Hepatocyte (in vitro differentiated cells): ENCODE data around the gene PDE1C. TPM values are rescaled to one million over a fixed set of nuclear protein-coding genes. Genes with fewer than 3 reads are reported as not detected.

Experiments used
- DNase-seq: peaks from one replicate; pipeline ENCODE4 v3.0.0-alpha.2; 2016; ENCODE audit warnings: low spot score
- H2AFZ ChIP-seq: fragments of 200-600 bp; sonication (generic); 2 replicates; pipeline ENCODE4 v1.6.0; 2016; ENCODE audit warnings: antibody characterized with exemption, mild to moderate bottlenecking
- H3K27ac ChIP-seq: fragments of 200-600 bp; sonication (generic); 2 replicates; pipeline ENCODE4 v1.5.1; 2016; ENCODE audit warnings: mild to moderate bottlenecking
- H3K27me3 ChIP-seq: fragments of 200-600 bp; sonication (generic); 2 replicates; pipeline ENCODE4 v1.6.1; 2016
- H3K36me3 ChIP-seq: fragments of 200-600 bp; sonication (generic); replicated peaks from 2 replicates; pipeline ENCODE4 v1.5.1; 2016; ENCODE audit warnings: low read depth; ENCODE audit not compliant: insufficient read depth
- H3K4me1 ChIP-seq: fragments of 200-600 bp; sonication (generic); 2 replicates; pipeline ENCODE4 v1.5.1; 2016; ENCODE audit warnings: mild to moderate bottlenecking, moderate library complexity; ENCODE audit not compliant: insufficient read depth
- H3K4me2 ChIP-seq: fragments of 200-600 bp; sonication (generic); 2 replicates; pipeline ENCODE4 v1.6.0; 2016
- H3K4me3 ChIP-seq: fragments of 200-600 bp; sonication (generic); 2 replicates; pipeline ENCODE4 v1.5.1; 2016; ENCODE audit warnings: mild to moderate bottlenecking
- H3K79me2 ChIP-seq: fragments of 200-600 bp; sonication (generic); 2 replicates; pipeline ENCODE4 v1.6.0; 2017; ENCODE audit warnings: mild to moderate bottlenecking
- H3K9me2 ChIP-seq: fragments of 200-600 bp; sonication (generic); replicated peaks from 2 replicates; pipeline ENCODE4 v1.6.0; 2017; ENCODE audit warnings: mild to moderate bottlenecking; ENCODE audit not compliant: insufficient read depth
- H3K9me3 ChIP-seq: fragments of 200-600 bp; sonication (generic); 2 replicates; pipeline ENCODE4 v1.5.1; 2016; ENCODE audit warnings: low read depth, mild to moderate bottlenecking
- H4K20me1 ChIP-seq: fragments of 200-600 bp; sonication (generic); 2 replicates; pipeline ENCODE4 v1.6.0; 2016; ENCODE audit warnings: mild to moderate bottlenecking; ENCODE audit not compliant: insufficient read depth, poor library complexity, severe bottlenecking
- EZH2 ChIP-seq: fragments of 200-600 bp; sonication (generic); IDR thresholded peaks from 2 replicates; pipeline ENCODE4 v1.6.1; 2016; ENCODE audit warnings: antibody characterized with exemption, mild to moderate bottlenecking, borderline replicate concordance
- EZH2phosphoT487 ChIP-seq: fragments of 200-600 bp; sonication (generic); IDR thresholded peaks from one replicate; pipeline ENCODE4 v1.6.1; 2018; ENCODE audit warnings: antibody characterized with exemption, mild to moderate bottlenecking, low read depth, moderate library complexity; ENCODE audit not compliant: unreplicated experiment, severe bottlenecking
- WGBS: methylation state at CpG from one replicate; pipeline ENCODE4 v1.1.6; 2016; ENCODE audit warnings: low lambda C conversion rate; ENCODE audit errors: missing lambda C conversion rate; 5-methylcytosine and 5-hydroxymethylcytosine counted together
- polyA plus RNA-seq: library from polyadenylated mRNA; unstranded; fragments of >200 nt; fragmentation: Nextera tagmentation; extraction: Ambion mirVana; gene quantifications from 2 replicates; pipeline ENCODE4 v1.2.1, GENCODE V29; 2016
- total RNA-seq: library from RNA; depleted of rRNA; stranded (reverse); fragments of >200 nt; gene quantifications from 2 replicates; pipeline ENCODE4 v1.2.3, GENCODE V29; 2014
- TF ChIP-seq, protein P1 (sequence below): fragments of 200-600 bp; sonication (generic); IDR thresholded peaks from 2 replicates; pipeline ENCODE4 v1.5.1; 2016; ENCODE audit warnings: antibody characterized with exemption, mild to moderate bottlenecking; ENCODE audit not compliant: poor library complexity

PDE1C gene
- total and polyA plus RNA-seq, 2 experiments from 2014 or later: 1.8 to 5.0 TPM

- Histone ChIP-seq H3K27ac (no peak overlapping the region), H3K36me3 (no peaks in the 10 kb centered on the region), H3K4me3 (no peak overlapping the region), H3K9me2 (no peaks in the 10 kb centered on the region), H4K20me1 (no peaks in the 10 kb centered on the region), H3K4me1 (no peaks in the 10 kb centered on the region), H3K27me3 (no peaks in the 10 kb centered on the region), H3K9me3 (no peaks in the 10 kb centered on the region), H3K4me2 (no peak overlapping the region), H3K79me2 (no peaks in the 10 kb centered on the region), H2AFZ (no peak overlapping the region)
- no peak for DNase-seq
- WGBS: 77% methylated on average over 1 of the region's 1 CpG
- TF ChIP-seq EZH2: no peak
- TF ChIP-seq, protein P1, sequence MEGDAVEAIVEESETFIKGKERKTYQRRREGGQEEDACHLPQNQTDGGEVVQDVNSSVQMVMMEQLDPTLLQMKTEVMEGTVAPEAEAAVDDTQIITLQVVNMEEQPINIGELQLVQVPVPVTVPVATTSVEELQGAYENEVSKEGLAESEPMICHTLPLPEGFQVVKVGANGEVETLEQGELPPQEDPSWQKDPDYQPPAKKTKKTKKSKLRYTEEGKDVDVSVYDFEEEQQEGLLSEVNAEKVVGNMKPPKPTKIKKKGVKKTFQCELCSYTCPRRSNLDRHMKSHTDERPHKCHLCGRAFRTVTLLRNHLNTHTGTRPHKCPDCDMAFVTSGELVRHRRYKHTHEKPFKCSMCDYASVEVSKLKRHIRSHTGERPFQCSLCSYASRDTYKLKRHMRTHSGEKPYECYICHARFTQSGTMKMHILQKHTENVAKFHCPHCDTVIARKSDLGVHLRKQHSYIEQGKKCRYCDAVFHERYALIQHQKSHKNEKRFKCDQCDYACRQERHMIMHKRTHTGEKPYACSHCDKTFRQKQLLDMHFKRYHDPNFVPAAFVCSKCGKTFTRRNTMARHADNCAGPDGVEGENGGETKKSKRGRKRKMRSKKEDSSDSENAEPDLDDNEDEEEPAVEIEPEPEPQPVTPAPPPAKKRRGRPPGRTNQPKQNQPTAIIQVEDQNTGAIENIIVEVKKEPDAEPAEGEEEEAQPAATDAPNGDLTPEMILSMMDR: no peak
Observed at GRCh38 chr7:31974351-31974750, 95.9 kb downstream of the PDE1C start.

- 93% methylated on average over 7 of the region's 7 CpGs for WGBS
- TF ChIP-seq EZH2 (no peak), EZH2phosphoT487 (no peak)
- TF ChIP-seq, protein P1: no peak
- H4K20me1 ChIP-seq: no peaks in the 10 kb centered on the region
Observed at GRCh38 chr7:31971049-31971667, 99.0 kb downstream of the PDE1C start.

DNA sequence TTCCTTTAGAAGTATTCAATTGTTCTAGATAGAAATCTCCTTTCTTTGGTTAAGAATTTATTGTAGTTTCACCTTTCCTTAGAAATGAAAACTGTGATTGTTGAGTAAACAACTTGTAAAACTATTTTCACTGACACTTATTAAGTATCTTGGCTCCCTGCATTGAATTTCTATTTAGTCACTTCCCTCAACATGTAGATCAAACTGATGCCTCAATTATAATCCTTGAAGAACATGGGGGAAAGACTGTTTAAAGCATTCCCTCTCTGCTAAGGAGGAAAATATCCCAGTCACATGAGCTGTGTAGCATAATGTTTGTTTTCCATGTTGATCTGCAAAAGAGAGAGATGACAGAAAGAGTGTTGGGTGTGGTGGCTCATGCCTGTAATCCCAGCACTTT, 99.7 kb downstream of the PDE1C start:
- H3K27me3 ChIP-seq: no peaks in the 10 kb centered on the region
- no peak for DNase-seq
- no peaks in the 10 kb centered on the region for H3K9me3 ChIP-seq
- no peaks in the 10 kb centered on the region for H3K79me2 ChIP-seq
- H3K27ac ChIP-seq: no peak overlapping the region
- no peak for TF ChIP-seq EZH2
- TF ChIP-seq EZH2phosphoT487: no peak
- TF ChIP-seq, protein P1: no peak
- H3K9me2 ChIP-seq: no peaks in the 10 kb centered on the region
- H2AFZ ChIP-seq: no peak overlapping the region
- no peaks in the 10 kb centered on the region for H3K4me1 ChIP-seq
- H4K20me1 ChIP-seq: no peaks in the 10 kb centered on the region
- H3K4me2 ChIP-seq: no peak overlapping the region
- H3K4me3 ChIP-seq: no peak overlapping the region
- no peaks in the 10 kb centered on the region for H3K36me3 ChIP-seq

More at GRCh38 chr7:31971049-31971667, 99.0 kb downstream of the PDE1C start:
- Histone ChIP-seq H3K4me2 (no peak overlapping the region), H3K27me3 (no peaks in the 10 kb centered on the region), H3K9me2 (no peaks in the 10 kb centered on the region), H3K79me2 (no peaks in the 10 kb centered on the region), H2AFZ (no peak overlapping the region), H3K36me3 (no peaks in the 10 kb centered on the region), H3K9me3 (no peaks in the 10 kb centered on the region), H3K4me3 (no peak overlapping the region), H3K4me1 (no peaks in the 10 kb centered on the region), H3K27ac (no peak overlapping the region)
- DNase-seq: no peak
